IMR-90 (cell line): ENCODE results near the gene FOSL1. TPM values are rescaled to one million over a fixed set of nuclear protein-coding genes. Genes with fewer than 3 reads are reported as not detected.

ENCODE experiments used
- ATAC-seq: fragments of 200-7000 bp; cut with Tn5 transposase; 2 replicates; pipeline ENCODE4 v1.9.1; 2020; ENCODE audit warnings: low read depth, mild to moderate bottlenecking, moderate library complexity
- BruUV-seq: library from RNA; stranded (reverse); fragments of 400-500 nt; replicated peaks from 2 replicates; lab custom pipeline; 2021; lab: Mats Ljungman, UMichigan
- CTCF ChIA-PET: fragments of 300-600 bp; formaldehyde crosslinking; extraction: SDS; loops from one replicate; lab custom pipeline; 2021; ENCODE audit warnings: antibody characterized with exemption; lab: Yijun Ruan, JAX
- POLR2A ChIA-PET: fragments of 300-600 bp; sonication (Branson Sonifier 250); formaldehyde crosslinking; loops from one replicate; lab custom pipeline; 2022; ENCODE audit warnings: antibody characterized with exemption; ENCODE audit not compliant: unreplicated experiment; lab: Charles Lee
- DNase-seq: peaks from one replicate; pipeline ENCODE4 v3.0.0; 2013
- H2AFZ ChIP-seq: replicated peaks from 2 replicates; pipeline ENCODE3; 2013; ENCODE audit warnings: low read length, mild to moderate bottlenecking; ENCODE audit not compliant: poor library complexity
- H2AK5ac ChIP-seq: 2 replicates; pipeline ENCODE4 v1.6.1; 2013; ENCODE audit warnings: low read depth, low read length, inconsistent platforms
- H2AK9ac ChIP-seq: replicated peaks from 2 replicates; pipeline ENCODE3; 2013; ENCODE audit warnings: mild to moderate bottlenecking, low read depth, low read length, moderate library complexity; ENCODE audit not compliant: poor library complexity
- H2BK120ac ChIP-seq: 2 replicates; pipeline ENCODE4 v1.6.1; 2013; ENCODE audit warnings: low read depth, low read length, inconsistent platforms
- H2BK15ac ChIP-seq: 3 replicates; pipeline ENCODE4 v1.6.1; 2013; ENCODE audit warnings: low read depth, low read length, inconsistent platforms
- H2BK20ac ChIP-seq: 2 replicates; pipeline ENCODE4 v1.6.1; 2013; ENCODE audit warnings: low read depth, mild to moderate bottlenecking, inconsistent platforms, low read length, moderate library complexity
- H2BK5ac ChIP-seq: 2 replicates; pipeline ENCODE4 v1.6.1; 2013; ENCODE audit warnings: mild to moderate bottlenecking, low read depth, low read length, inconsistent platforms; ENCODE audit not compliant: poor library complexity, severe bottlenecking
- H3K14ac ChIP-seq: replicated peaks from 2 replicates; pipeline ENCODE4 v1.6.1; 2013; ENCODE audit warnings: low read depth, low read length, inconsistent platforms
- H3K18ac ChIP-seq: 2 replicates; pipeline ENCODE4 v1.6.1; 2013; ENCODE audit warnings: low read depth, low read length, control low read depth
- H3K23ac ChIP-seq: 2 replicates; pipeline ENCODE4 v1.6.1; 2013; ENCODE audit warnings: low read depth, low read length, inconsistent platforms
- H3K27ac ChIP-seq: 2 replicates; pipeline ENCODE4 v1.5.1; 2013; ENCODE audit warnings: mild to moderate bottlenecking, control low read depth, low read length; ENCODE audit not compliant: insufficient read depth
- H3K27me3 ChIP-seq: 2 replicates; pipeline ENCODE4 v1.6.1; 2013; ENCODE audit warnings: low read length; ENCODE audit not compliant: control insufficient read depth, insufficient read depth
- H3K36me3 ChIP-seq: 2 replicates; pipeline ENCODE4 v1.6.1; 2013; ENCODE audit warnings: low read length, mixed read lengths; ENCODE audit not compliant: control insufficient read depth, insufficient read depth
- H3K4ac ChIP-seq: 2 replicates; pipeline ENCODE4 v1.6.1; 2013; ENCODE audit warnings: low read depth, low read length, inconsistent platforms
- H3K4me1 ChIP-seq: 2 replicates; pipeline ENCODE4 v1.6.1; 2013; ENCODE audit warnings: low read length, mixed read lengths; ENCODE audit not compliant: control insufficient read depth, insufficient read depth
- H3K4me2 ChIP-seq: 2 replicates; pipeline ENCODE4 v1.6.1; 2013; ENCODE audit warnings: low read depth, mild to moderate bottlenecking, control low read depth, low read length, moderate library complexity
- H3K4me3 ChIP-seq: 2 replicates; pipeline ENCODE4 v1.5.1; 2013; ENCODE audit warnings: low read depth, mild to moderate bottlenecking, control low read depth, low read length, moderate library complexity; ENCODE audit not compliant: insufficient read depth
- H3K56ac ChIP-seq: 2 replicates; pipeline ENCODE4 v1.6.1; 2013; ENCODE audit warnings: low read length, inconsistent platforms; ENCODE audit not compliant: insufficient read depth; ENCODE audit errors: extremely low read depth
- H3K79me1 ChIP-seq, 2 experiments: 2 replicates each; pipeline ENCODE4 v1.6.1; 2013; ENCODE audit warnings: low read length in 2 of 2, inconsistent platforms in 1 of 2, low read depth in 1 of 2
- H3K9ac ChIP-seq: 2 replicates; pipeline ENCODE4 v1.6.1; 2013; ENCODE audit warnings: low read depth, low read length, control low read depth
- H3K9me1 ChIP-seq: 2 replicates; pipeline ENCODE4 v1.6.1; 2013; ENCODE audit warnings: low read length, inconsistent platforms; ENCODE audit not compliant: insufficient read depth
- H3K9me3 ChIP-seq: 2 replicates; pipeline ENCODE4 v1.6.1; 2013; ENCODE audit warnings: low read length; ENCODE audit not compliant: control insufficient read depth, insufficient read depth
- H4K20me1 ChIP-seq: 2 replicates; pipeline ENCODE4 v1.6.1; 2013; ENCODE audit warnings: low read length, inconsistent platforms; ENCODE audit not compliant: insufficient read depth
- H4K5ac ChIP-seq: 2 replicates; pipeline ENCODE4 v1.6.1; 2013; ENCODE audit warnings: mild to moderate bottlenecking, low read depth, low read length, control low read depth
- H4K8ac ChIP-seq, 2 experiments: 2 replicates each; pipeline ENCODE4 v1.6.1; 2013; ENCODE audit warnings: low read depth in 2 of 2, low read length in 2 of 2, control low read depth in 1 of 2, inconsistent platforms in 1 of 2
- H4K91ac ChIP-seq: 2 replicates; pipeline ENCODE4 v1.6.1; 2013; ENCODE audit warnings: low read depth, low read length, inconsistent platforms; ENCODE audit not compliant: insufficient read depth
- RAD21 ChIP-seq: IDR thresholded peaks from 2 replicates; pipeline ENCODE4 v1.6.1; 2012; ENCODE audit warnings: low read length, improper control_type of control experiment
- USF2 ChIP-seq: fragments of 150-350 bp; IDR thresholded peaks from 2 replicates; pipeline ENCODE4 v1.6.1; 2017; ENCODE audit warnings: mild to moderate bottlenecking, antibody characterized with exemption, low read length, low read depth
- WGBS, 2 experiments: methylation state at CpG; one replicate each; pipeline versions ENCODE4 v1.1.5 to v1.1.7; 2013; ENCODE audit warnings: missing lambda C conversion rate in 2 of 2; ENCODE audit not compliant: insufficient read length in 1 of 2; ENCODE audit errors: extremely low coverage in 2 of 2; 5-methylcytosine and 5-hydroxymethylcytosine counted together
- dilution Hi-C: fragments of 300-500 bp; cut with HindIII; formaldehyde crosslinking; loops from one replicate; pipeline ENCODE4 v1.14.3; 2018; ENCODE audit warnings: low sequenced_read_pairs; ENCODE audit not compliant: unreplicated experiment
- in situ Hi-C: fragments of 300-500 bp; cut with MboI; formaldehyde crosslinking; loops from 3 replicates; pipeline ENCODE4 v1.14.3; 2019; ENCODE audit warnings: low sequenced_read_pairs, inconsistent platforms, mixed read lengths
- intact Hi-C: fragments of 100-400 bp; cut with micrococcal nuclease; formaldehyde crosslinking; loops from 2 replicates; pipeline ENCODE4 v1.10.0; 2022
- polyA plus RNA-seq, 3 experiments: library from polyadenylated mRNA; depleted of rRNA; stranded (reverse); fragments of >200 nt; gene quantifications; 2 replicates each; pipeline ENCODE4 v1.2.3, GENCODE V29; 2012; ENCODE audit warnings: low replicate concordance in 1 of 3
- total RNA-seq: library from RNA; depleted of rRNA; stranded (reverse); fragments of >200 nt; gene quantifications from 2 replicates; pipeline ENCODE4 v1.2.3, GENCODE V29; 2012

Gene FOSL1
- total and polyA plus RNA-seq, 2 of the 4 experiments (the other 2 are of a cell fraction) = 17.2 to 107 TPM

DNA sequence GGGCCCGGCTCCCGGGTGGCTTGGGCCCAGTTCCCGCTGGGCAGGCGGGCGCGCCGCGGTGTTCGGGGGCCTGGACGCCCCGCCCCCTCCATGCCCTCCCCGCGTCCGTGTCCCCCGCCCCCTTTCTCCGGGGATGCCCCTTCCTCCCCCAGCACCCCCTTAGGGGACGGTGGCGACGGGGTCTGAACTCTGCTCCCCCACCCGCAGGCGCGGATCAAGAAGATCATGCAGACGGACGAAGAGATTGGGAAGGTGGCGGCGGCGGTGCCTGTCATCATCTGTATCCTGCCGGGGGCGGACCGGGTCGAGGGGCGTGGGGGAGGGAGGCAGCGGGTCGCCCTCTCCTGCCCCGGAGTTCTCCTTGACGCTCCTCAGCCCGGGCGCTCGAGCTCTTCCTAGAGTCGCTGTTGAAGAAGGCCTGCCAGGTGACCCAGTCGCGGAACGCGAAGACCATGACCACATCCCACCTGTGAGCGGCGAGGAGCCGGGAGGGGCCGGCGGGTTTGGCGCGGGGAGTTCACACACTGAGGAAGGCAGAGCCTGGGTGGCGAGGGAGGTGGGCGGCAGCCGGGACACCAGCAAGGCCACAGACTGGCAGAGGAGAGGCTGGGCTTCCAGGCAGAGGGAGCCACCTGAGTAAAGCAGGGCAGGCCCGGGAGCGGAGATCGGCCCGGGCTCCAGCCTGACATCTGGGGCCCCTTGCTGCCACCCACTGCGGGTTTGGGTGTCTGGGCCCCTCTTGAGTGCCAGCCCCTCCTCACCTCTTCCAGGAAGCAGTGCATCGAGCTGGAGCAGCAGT lies 19.6 kb upstream of the FOSL1 start:
- peak overlapping the region; percentile 94 for H2AFZ ChIP-seq
- peak overlapping the region; percentile 51 for H4K91ac ChIP-seq
- peak overlapping the region; percentile 85 for H2BK5ac ChIP-seq
- H3K4ac ChIP-seq = peak overlapping the region; percentile 73
- peak overlapping the region; percentile 62; the same call in 1 of the 2 replicates for H3K23ac ChIP-seq
- no peak overlapping the region for H4K5ac ChIP-seq
- TF ChIP-seq USF2 (no peak), RAD21 (0 out of 2 replicates have a peak, but pooled peaks have one; percentile 1)
- H3K56ac ChIP-seq = peak overlapping the region; percentile 55
- H3K9ac ChIP-seq = peak overlapping the region; percentile 78
- H4K20me1 ChIP-seq = peaks cover 11% of the 10 kb centered on the region
- CTCF ChIA-PET = no interaction called here
- intact Hi-C loops = loop anchor here (5.0 kb wide), 1 partner anchor 43 kb away; the partner anchor contains the start of gene SART1
- H3K4me1 ChIP-seq = peaks cover 38% of the 10 kb centered on the region
- H3K36me3 ChIP-seq = peaks cover 37% of the 10 kb centered on the region
- H3K9me3 ChIP-seq = no peaks in the 10 kb centered on the region
- H3K27me3 ChIP-seq = no peaks in the 10 kb centered on the region
- peak overlapping the region; percentile 98 for H2AK9ac ChIP-seq
- DNase-seq (no peak), ATAC-seq (peak; percentile 21)
- dilution Hi-C loops = no loop called here
- H2AK5ac ChIP-seq = peak overlapping the region; percentile 66
- peak overlapping the region; percentile 70 for H3K14ac ChIP-seq
- peaks cover 23% of the 10 kb centered on the region for H3K9me1 ChIP-seq
- POLR2A ChIA-PET = no interaction called here
- H3K79me1 ChIP-seq = peaks cover 15 to 51% of the 10 kb centered on the region in 2 experiments
- H2BK120ac ChIP-seq = peak overlapping the region; percentile 58; the same call in 1 of the 2 replicates
- no peak overlapping the region; the same call in 2 of the 3 replicates for H2BK15ac ChIP-seq
- no peak overlapping the region for H2BK20ac ChIP-seq
- peak overlapping the region; percentile 93 for H3K27ac ChIP-seq
- H4K8ac ChIP-seq = peak overlapping the region in 1 of 2 experiments; percentile 57; a peak in 1 of 4 replicates
- peak overlapping the region; percentile 91 for H3K4me3 ChIP-seq
- 1% methylated on average over 19 of the region's 60 CpGs; no CpG with 5 or more reads in 1 of the 2 experiments for WGBS, 2 experiments
- BruUV-seq = TSS peak; percentile 76
- peak overlapping the region; percentile 84 for H3K4me2 ChIP-seq
- in situ Hi-C loops = no loop called here
- H3K18ac ChIP-seq = no peak overlapping the region
